Uterus (tissue), 2 donors: ENCODE results near the gene KCTD18.

ENCODE experiments used
- CTCF ChIP-seq, 4 experiments: fragments of 200-600 bp in 2 of 4; fragments of 450-650 bp in 2 of 4; sonication (generic) in 2 of 4; IDR thresholded peaks; one replicate each; pipeline ENCODE4 v1.5.1; 2016 to 2019; ENCODE audit warnings: antibody characterized with exemption in 4 of 4, mild to moderate bottlenecking in 2 of 4, moderate library complexity in 1 of 4
- POLR2A ChIP-seq, 2 donors: fragments of 450-650 bp; IDR thresholded peaks; one replicate each; pipeline ENCODE4 v1.6.1; 2016; ENCODE audit warnings: antibody characterized with exemption in 2 of 2, mild to moderate bottlenecking in 1 of 2, moderate library complexity in 1 of 2

GRCh38 chr2:200443916-200444315 is 66.0 kb downstream of the KCTD18 start:
- TF ChIP-seq POLR2A (IDR thresholded peaks at IDR 0.05) (no peak), CTCF (IDR thresholded peaks at IDR 0.05) (no peak)
